Measurements from ENCODE around the gene KCNA10.

Gene KCNA10

GRCh38 chr1:110557481-110557880, 38.5 kb upstream of the KCNA10 start:
- no peaks in the 10 kb centered on the region for H3K4me1 ChIP-seq (ENCODE audit: control insufficient read depth, insufficient read depth, low read length)
- H3K9me3 ChIP-seq (ENCODE audit: control insufficient read depth, insufficient read depth, low read depth, low read length) = no peaks in the 10 kb centered on the region
- H3K27ac ChIP-seq (ENCODE audit: extremely low read depth, low read depth, low read length) = no peak overlapping the region
- ChIA-PET CTCF (interaction anchor here (0.6 to 1.3 kb wide), 7 partner anchors 9 to 351 kb away, joined by 3 to 6 read pairs (median 3); no protein-coding TSS in a partner anchor), POLR2A (no interaction called here)
- H3K36me3 ChIP-seq (ENCODE audit: control insufficient read depth in 2 of 2, insufficient read depth in 1 of 2, low read length in 2 of 2) = no peaks in the 10 kb centered on the region
- no peak for TF ChIP-seq CTCF (tag by site-specific recombination; IDR thresholded peaks at IDR 0.05)
- TF ChIP-seq ZNF514 (tag by site-specific recombination; IDR thresholded peaks at IDR 0.05) = no peak
- TF ChIP-seq ZNF324 (tag by site-specific recombination; IDR thresholded peaks at IDR 0.05) = no peak
- TF ChIP-seq AEBP2 (tag by site-specific recombination; IDR thresholded peaks at IDR 0.05; ENCODE audit: borderline replicate concordance) = no peak
- TF ChIP-seq ZBTB6 (tag by site-specific recombination; IDR thresholded peaks at IDR 0.05) = no peak
- no peak for TF ChIP-seq ZEB2 (tag by site-specific recombination; IDR thresholded peaks at IDR 0.05)
- no peak for TF ChIP-seq ZNF664 (tag by site-specific recombination; IDR thresholded peaks at IDR 0.05)
- TF ChIP-seq, protein P1, sequence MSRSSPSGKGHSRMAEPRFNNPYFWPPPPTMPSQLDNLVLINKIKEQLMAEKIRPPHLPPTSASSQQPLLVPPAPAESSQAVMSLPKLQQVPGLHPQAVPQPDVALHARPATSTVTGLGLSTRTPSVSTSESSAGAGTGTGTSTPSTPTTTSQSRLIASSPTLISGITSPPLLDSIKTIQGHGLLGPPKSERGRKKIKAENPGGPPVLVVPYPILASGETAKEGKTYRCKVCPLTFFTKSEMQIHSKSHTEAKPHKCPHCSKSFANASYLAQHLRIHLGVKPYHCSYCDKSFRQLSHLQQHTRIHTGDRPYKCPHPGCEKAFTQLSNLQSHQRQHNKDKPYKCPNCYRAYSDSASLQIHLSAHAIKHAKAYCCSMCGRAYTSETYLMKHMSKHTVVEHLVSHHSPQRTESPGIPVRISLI (tag by site-specific recombination; IDR thresholded peaks at IDR 0.05) = no peak
- H3K4me3 ChIP-seq (ENCODE audit: low read depth, low read length) = no peak overlapping the region

DNA sequence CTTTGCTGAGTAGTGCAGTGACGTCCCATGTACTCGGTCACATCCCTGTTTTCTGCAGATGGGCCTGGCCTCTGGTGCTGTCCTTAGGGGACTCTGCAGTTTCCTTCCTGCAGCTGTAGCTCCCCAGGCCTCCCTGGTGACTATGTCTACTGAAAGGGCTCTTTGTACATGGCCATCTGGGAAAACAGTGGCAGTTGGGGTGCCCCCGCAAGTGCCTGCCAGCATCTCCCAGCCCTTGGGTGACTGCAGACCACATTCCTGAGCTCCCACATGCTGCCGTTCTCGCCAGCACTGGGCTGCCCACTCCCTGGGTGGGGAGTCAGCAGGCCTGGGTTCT, 37.5 kb upstream of the KCNA10 start:
- Histone ChIP-seq H3K4me3 (ENCODE audit: low read depth, low read length) (no peak overlapping the region), H3K27ac (ENCODE audit: extremely low read depth, low read depth, low read length) (no peak overlapping the region), H3K36me3 (ENCODE audit: control insufficient read depth in 2 of 2, insufficient read depth in 1 of 2, low read length in 2 of 2) (no peaks in the 10 kb centered on the region), H3K9me3 (ENCODE audit: control insufficient read depth, insufficient read depth, low read depth, low read length) (no peaks in the 10 kb centered on the region), H3K4me1 (ENCODE audit: control insufficient read depth, insufficient read depth, low read length) (no peaks in the 10 kb centered on the region)
- ChIA-PET CTCF (interaction anchor here (0.8 to 2.2 kb wide), 14 partner anchors 9 to 224 kb away, joined by 3 to 11 read pairs (median 5); partner anchors contain the start of gene KCNA2), POLR2A (no interaction called here)
- no peak for TF ChIP-seq ZNF596 (tag by site-specific recombination; IDR thresholded peaks at IDR 0.05)
- peak; percentile 22; the same call in 1 of the 2 replicates for TF ChIP-seq ZNF335 (tag by site-specific recombination; conservative IDR thresholded peaks at IDR 0.05)

GRCh38 chr1:110555807-110556470, 37.0 kb upstream of the KCNA10 start:
- ChIA-PET CTCF (interaction anchor here (0.5 to 2.2 kb wide), 24 partner anchors 8 to 818 kb away, joined by 3 to 11 read pairs (median 5); partner anchors contain the start of gene KCNA2), POLR2A (interaction anchor here (1.0 kb wide), 1 partner anchor 51 kb away, joined by 4 read pairs; the partner anchor contains the start of gene KCNA2)
- Histone ChIP-seq H3K9me3 (ENCODE audit: control insufficient read depth, insufficient read depth, low read depth, low read length) (no peaks in the 10 kb centered on the region), H3K4me3 (ENCODE audit: low read depth, low read length) (no peak overlapping the region), H3K4me1 (ENCODE audit: control insufficient read depth, insufficient read depth, low read length) (no peaks in the 10 kb centered on the region), H3K36me3 (ENCODE audit: control insufficient read depth in 2 of 2, insufficient read depth in 1 of 2, low read length in 2 of 2) (no peaks in the 10 kb centered on the region), H3K27ac (ENCODE audit: extremely low read depth, low read depth, low read length) (no peak overlapping the region)
- TF ChIP-seq ZNF677 (tag by site-specific recombination; IDR thresholded peaks at IDR 0.05) (no peak), SP7 (tag by site-specific recombination; IDR thresholded peaks at IDR 0.05) (no peak), ZNF514 (tag by site-specific recombination; IDR thresholded peaks at IDR 0.05) (no peak), REPIN1 (tag by site-specific recombination; IDR thresholded peaks at IDR 0.05; ENCODE audit: low read depth) (no peak), ZNF596 (tag by site-specific recombination; IDR thresholded peaks at IDR 0.05) (no peak), ZNF311 (tag by site-specific recombination; IDR thresholded peaks at IDR 0.05; ENCODE audit: borderline replicate concordance) (no peak)
- TF ChIP-seq, protein P1 (tag by site-specific recombination; IDR thresholded peaks at IDR 0.05) = no peak
